OCI-LY3 (cell line): ENCODE measurements around the gene JADE3.

Experiments used
- H2AFZ ChIP-seq: fragments of 200-600, 300-600 bp; shearing (Covaris generic); 2 replicates; pipeline ENCODE4 v1.6.0; 2014; ENCODE audit warnings: antibody characterized with exemption, low read depth, low read length
- H3K27ac ChIP-seq: fragments of 200-600, 300-600 bp; sonication (generic); 2 replicates; pipeline ENCODE4 v1.5.1; 2014; ENCODE audit warnings: mild to moderate bottlenecking, low read length, moderate library complexity, mixed read lengths
- H3K27me3 ChIP-seq: fragments of 200-600, 300-600 bp; sonication (generic); 2 replicates; pipeline ENCODE4 v1.6.1; 2014; ENCODE audit warnings: low read depth, low read length, mixed read lengths
- H3K36me3 ChIP-seq: fragments of 200-600, 300-600 bp; sonication (generic); replicated peaks from 2 replicates; pipeline ENCODE3; 2014; ENCODE audit warnings: low read depth, low read length, mixed read lengths
- H3K4me1 ChIP-seq: fragments of 300-600, 200-600 bp; sonication (generic); 2 replicates; pipeline ENCODE4 v1.6.1; 2014; ENCODE audit warnings: low read length, mixed read lengths
- H3K4me2 ChIP-seq: fragments of 200-600, 300-600 bp; sonication (generic); 2 replicates; pipeline ENCODE4 v1.6.1; 2014; ENCODE audit warnings: low read length, mixed read lengths
- H3K4me3 ChIP-seq: fragments of 300-600, 200-600 bp; sonication (generic); 2 replicates; pipeline ENCODE4 v1.5.1; 2014; ENCODE audit warnings: antibody characterized with exemption, mild to moderate bottlenecking, low read length, moderate library complexity
- H3K79me2 ChIP-seq: fragments of 300-600, 200-600 bp; shearing (Covaris generic); 2 replicates; pipeline ENCODE4 v1.6.1; 2014; ENCODE audit warnings: mild to moderate bottlenecking, low read length, mixed read lengths
- H3K9ac ChIP-seq: fragments of 300-600, 200-600 bp; shearing (Covaris generic); 2 replicates; pipeline ENCODE4 v1.6.0; 2014; ENCODE audit warnings: mild to moderate bottlenecking, low read length, moderate library complexity
- H3K9me3 ChIP-seq: fragments of 200-600, 300-600 bp; shearing (Covaris generic); 2 replicates; pipeline ENCODE4 v1.6.1; 2014; ENCODE audit warnings: low read length, mixed read lengths; ENCODE audit not compliant: insufficient read depth
- H4K20me1 ChIP-seq: fragments of 200-600, 300-600 bp; sonication (generic); 2 replicates; pipeline ENCODE4 v1.6.1; 2016; ENCODE audit warnings: low read length, mixed read lengths; ENCODE audit not compliant: insufficient read depth
- EZH2phosphoT487 ChIP-seq: fragments of 200-600 bp; shearing (Covaris generic); IDR thresholded peaks from 2 replicates; pipeline ENCODE4 v1.6.1; 2018; ENCODE audit warnings: antibody characterized with exemption, mixed run types, low read depth
- TF ChIP-seq, protein P1 (sequence below): fragments of 200-600, 300-600 bp; sonication (generic); IDR thresholded peaks from 2 replicates; pipeline ENCODE4 v1.5.1; 2014; ENCODE audit warnings: antibody characterized with exemption, low read length, low read depth

The JADE3 gene

DNA sequence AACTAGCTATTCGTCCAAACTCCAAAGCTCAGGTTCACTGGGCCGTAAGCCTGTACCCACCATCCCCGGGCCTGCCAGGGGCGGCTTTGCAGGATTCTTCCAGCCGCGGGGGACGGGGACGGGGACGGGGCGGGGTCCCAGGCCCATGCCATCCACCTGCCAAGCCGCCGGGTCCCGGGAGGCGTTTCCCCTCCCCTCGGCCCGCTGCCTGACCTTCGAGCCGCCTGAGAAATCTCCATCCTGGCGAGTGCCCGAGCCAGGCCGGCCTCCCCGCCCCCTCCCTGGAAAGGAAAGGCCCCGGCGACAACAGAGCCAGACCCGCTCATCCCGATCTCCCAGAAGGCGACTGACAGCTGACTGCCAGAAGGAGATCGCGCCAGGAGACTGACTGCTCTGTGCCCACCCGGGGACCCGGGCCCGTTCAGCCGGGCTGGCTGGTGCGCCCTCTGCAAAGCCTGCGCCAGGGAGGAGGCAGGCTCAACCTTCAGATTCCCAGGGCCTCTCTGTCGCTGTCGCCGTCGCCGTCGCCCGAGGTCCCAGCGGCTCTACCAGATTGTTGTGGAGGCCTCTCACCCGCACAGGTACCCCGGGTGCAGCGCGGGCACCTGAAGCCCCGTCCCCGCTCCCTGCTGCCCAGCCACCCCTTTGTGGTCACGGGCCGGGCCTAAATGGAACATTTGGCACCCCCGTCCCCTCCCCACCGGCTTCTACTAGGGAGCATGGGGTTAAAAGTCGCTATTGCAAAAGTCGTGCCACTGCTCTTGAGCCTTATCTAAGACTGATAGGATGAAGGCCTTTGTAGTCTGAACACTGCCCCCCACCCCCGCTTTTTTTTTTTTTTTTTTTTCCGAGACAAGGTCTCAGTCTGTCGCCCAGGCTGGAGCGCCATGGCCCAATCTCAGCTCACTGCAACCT is 166.2 kb downstream of the JADE3 start, which contains the start of gene RGN:
TSS of gene RGN (plus strand) at position 315 of the 915 bp plus-strand sequence. CDS start 2,702 bp downstream, outside the sequence.
- Histone ChIP-seq H3K9me3 (no peaks in the 10 kb centered on the region), H3K27me3 (no peaks in the 10 kb centered on the region), H3K4me2 (no peak within 1 kb of the TSS), H3K79me2 (no peaks in the 10 kb centered on the region), H2AFZ (no peak within 1 kb of the TSS), H3K9ac (no peak within 1 kb of the TSS), H3K36me3 (no peaks in the 10 kb centered on the region), H3K27ac (no peak within 1 kb of the TSS), H3K4me1 (no peaks in the 10 kb centered on the region), H4K20me1 (no peaks in the 10 kb centered on the region), H3K4me3 (no peak within 1 kb of the TSS)
- TF ChIP-seq, protein P1, sequence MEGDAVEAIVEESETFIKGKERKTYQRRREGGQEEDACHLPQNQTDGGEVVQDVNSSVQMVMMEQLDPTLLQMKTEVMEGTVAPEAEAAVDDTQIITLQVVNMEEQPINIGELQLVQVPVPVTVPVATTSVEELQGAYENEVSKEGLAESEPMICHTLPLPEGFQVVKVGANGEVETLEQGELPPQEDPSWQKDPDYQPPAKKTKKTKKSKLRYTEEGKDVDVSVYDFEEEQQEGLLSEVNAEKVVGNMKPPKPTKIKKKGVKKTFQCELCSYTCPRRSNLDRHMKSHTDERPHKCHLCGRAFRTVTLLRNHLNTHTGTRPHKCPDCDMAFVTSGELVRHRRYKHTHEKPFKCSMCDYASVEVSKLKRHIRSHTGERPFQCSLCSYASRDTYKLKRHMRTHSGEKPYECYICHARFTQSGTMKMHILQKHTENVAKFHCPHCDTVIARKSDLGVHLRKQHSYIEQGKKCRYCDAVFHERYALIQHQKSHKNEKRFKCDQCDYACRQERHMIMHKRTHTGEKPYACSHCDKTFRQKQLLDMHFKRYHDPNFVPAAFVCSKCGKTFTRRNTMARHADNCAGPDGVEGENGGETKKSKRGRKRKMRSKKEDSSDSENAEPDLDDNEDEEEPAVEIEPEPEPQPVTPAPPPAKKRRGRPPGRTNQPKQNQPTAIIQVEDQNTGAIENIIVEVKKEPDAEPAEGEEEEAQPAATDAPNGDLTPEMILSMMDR, result no peak
- no peak for TF ChIP-seq EZH2phosphoT487

GRCh38 chrX:47080215-47080914 is 168.1 kb downstream of the JADE3 start:
- Histone ChIP-seq H3K9ac (no peak overlapping the region), H3K4me2 (no peak overlapping the region), H2AFZ (no peak overlapping the region), H3K4me1 (no peaks in the 10 kb centered on the region), H3K79me2 (no peaks in the 10 kb centered on the region), H3K36me3 (no peaks in the 10 kb centered on the region), H3K9me3 (no peaks in the 10 kb centered on the region), H3K27ac (no peak overlapping the region), H3K27me3 (no peaks in the 10 kb centered on the region), H4K20me1 (no peaks in the 10 kb centered on the region), H3K4me3 (no peak overlapping the region)
- no peak for TF ChIP-seq EZH2phosphoT487
- TF ChIP-seq, protein P1, result no peak

GRCh38 chrX:47080915-47081236 is 168.7 kb downstream of the JADE3 start:
- no peaks in the 10 kb centered on the region for H3K36me3 ChIP-seq
- H3K4me3 ChIP-seq, result no peak overlapping the region
- no peaks in the 10 kb centered on the region for H3K79me2 ChIP-seq
- H3K4me2 ChIP-seq, result no peak overlapping the region
- H4K20me1 ChIP-seq, result no peaks in the 10 kb centered on the region
- no peaks in the 10 kb centered on the region for H3K4me1 ChIP-seq
- no peaks in the 10 kb centered on the region for H3K27me3 ChIP-seq
- H3K27ac ChIP-seq, result no peak overlapping the region
- H3K9ac ChIP-seq, result no peak overlapping the region
- no peak overlapping the region for H2AFZ ChIP-seq
- H3K9me3 ChIP-seq, result no peaks in the 10 kb centered on the region
- no peak for TF ChIP-seq EZH2phosphoT487
- TF ChIP-seq, protein P1, result no peak

DNA sequence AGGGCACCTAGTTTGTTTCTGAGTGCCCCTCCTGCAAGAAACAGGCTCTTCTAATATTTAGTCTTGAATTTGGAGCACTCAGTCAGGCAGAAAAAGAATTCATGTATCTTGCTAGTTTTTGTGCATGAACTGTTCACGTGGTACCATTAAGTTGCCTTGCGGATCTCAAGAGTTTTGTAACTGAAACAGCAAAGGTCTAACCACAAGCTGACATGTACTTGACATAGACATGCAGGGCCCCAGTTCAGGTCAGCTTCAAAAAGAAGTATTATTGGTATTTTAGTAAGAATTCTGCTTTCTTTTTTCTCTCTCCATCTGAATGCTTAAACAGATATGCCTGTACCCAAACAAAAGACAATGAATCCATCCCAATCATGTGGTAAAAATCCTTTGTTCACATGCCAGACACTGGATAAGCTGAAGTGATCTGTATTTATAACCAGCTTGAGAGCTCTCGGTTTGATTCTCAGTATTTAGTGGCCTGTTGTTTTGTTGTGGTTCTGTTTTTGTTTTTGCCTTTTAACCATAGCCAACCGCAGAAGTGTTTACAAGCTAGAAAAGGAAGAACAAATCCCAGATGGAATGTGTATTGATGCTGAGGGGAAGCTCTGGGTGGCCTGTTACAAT is 179.0 kb downstream of the JADE3 start:
- H3K79me2 ChIP-seq, result no peaks in the 10 kb centered on the region
- no peaks in the 10 kb centered on the region for H3K4me1 ChIP-seq
- H3K4me2 ChIP-seq, result no peak overlapping the region
- TF ChIP-seq EZH2phosphoT487, result no peak
- TF ChIP-seq, protein P1, result no peak
- no peak overlapping the region for H3K9ac ChIP-seq
- no peak overlapping the region for H2AFZ ChIP-seq
- H4K20me1 ChIP-seq, result no peaks in the 10 kb centered on the region
- H3K27ac ChIP-seq, result no peak overlapping the region
- no peaks in the 10 kb centered on the region for H3K9me3 ChIP-seq
- no peaks in the 10 kb centered on the region for H3K27me3 ChIP-seq
- H3K36me3 ChIP-seq, result no peaks in the 10 kb centered on the region
- H3K4me3 ChIP-seq, result no peak overlapping the region
